Right lobe of liver (tissue), 4 donors: ENCODE data around the gene EIF2B2.

Experiments used
- POLR2A ChIP-seq: fragments of 450-650 bp; IDR thresholded peaks from one replicate; pipeline ENCODE4 v1.6.1; 2017; ENCODE audit warnings: antibody characterized with exemption, mild to moderate bottlenecking
- TF ChIP-seq, protein P1 (sequence below), 4 donors: fragments of 200-600 bp in 3 of 4; fragments of 450-650 bp in 1 of 4; IDR thresholded peaks; one replicate each; pipeline versions ENCODE4 v1.5.1 to v1.8.0; 2016 to 2022; ENCODE audit warnings: antibody characterized with exemption in 4 of 4, mild to moderate bottlenecking in 2 of 4
- donor health status: DM: no; HTN: no; CAD: no.
- donor health status: DM: no; HTN: no; CAD: no.
- donor health status: DM: no; HTN: yes; CAD: no.

DNA sequence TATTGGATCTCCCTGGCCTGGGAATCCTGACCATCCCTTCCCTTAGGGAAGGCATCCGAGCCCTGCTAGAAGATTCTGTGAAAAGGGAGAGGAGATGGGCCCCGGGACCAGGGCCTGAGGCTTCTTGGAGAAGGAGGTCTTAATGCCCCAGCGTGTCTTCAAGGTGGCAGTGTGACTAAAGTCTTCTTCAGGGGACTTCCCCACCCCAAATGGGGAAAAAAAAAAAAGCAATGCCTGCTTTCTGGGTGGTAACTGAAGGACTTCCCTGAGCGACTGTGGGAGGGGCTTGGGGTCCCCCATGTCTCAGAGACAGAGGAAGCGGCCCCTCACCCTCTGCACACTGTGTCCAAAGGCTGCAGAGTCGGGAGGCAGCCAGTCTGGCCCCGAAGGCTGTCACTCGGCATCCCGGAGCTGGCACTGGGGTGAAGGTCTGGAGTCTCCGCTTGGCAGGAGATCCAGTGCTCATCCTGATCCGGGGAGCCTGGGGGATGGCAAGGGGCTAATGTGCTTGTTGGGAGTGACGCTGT is 39.5 kb upstream of the EIF2B2 start:
- TF ChIP-seq, protein P1, sequence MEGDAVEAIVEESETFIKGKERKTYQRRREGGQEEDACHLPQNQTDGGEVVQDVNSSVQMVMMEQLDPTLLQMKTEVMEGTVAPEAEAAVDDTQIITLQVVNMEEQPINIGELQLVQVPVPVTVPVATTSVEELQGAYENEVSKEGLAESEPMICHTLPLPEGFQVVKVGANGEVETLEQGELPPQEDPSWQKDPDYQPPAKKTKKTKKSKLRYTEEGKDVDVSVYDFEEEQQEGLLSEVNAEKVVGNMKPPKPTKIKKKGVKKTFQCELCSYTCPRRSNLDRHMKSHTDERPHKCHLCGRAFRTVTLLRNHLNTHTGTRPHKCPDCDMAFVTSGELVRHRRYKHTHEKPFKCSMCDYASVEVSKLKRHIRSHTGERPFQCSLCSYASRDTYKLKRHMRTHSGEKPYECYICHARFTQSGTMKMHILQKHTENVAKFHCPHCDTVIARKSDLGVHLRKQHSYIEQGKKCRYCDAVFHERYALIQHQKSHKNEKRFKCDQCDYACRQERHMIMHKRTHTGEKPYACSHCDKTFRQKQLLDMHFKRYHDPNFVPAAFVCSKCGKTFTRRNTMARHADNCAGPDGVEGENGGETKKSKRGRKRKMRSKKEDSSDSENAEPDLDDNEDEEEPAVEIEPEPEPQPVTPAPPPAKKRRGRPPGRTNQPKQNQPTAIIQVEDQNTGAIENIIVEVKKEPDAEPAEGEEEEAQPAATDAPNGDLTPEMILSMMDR (IDR thresholded peaks at IDR 0.05) = no peak
- TF ChIP-seq POLR2A = no peak
